Measurements from ENCODE around the gene DNALI1. TPM values are rescaled to one million over a fixed set of nuclear protein-coding genes. Genes with fewer than 3 reads are reported as not detected.

DNALI1 gene
- total RNA-seq, 4 donors from 2014 or later = 4.9 to 7.6 (median 6.5) TPM

GRCh38 chr1:37609002-37609401 lies 52.3 kb downstream of the DNALI1 start:
- no peak for DNase-seq (ENCODE audit: low spot score)
- ATAC-seq (ENCODE audit: low FRiP score) = no peak
- no peak for TF ChIP-seq CTCF (IDR thresholded peaks at IDR 0.05)

- no peak for DNase-seq (ENCODE audit: low spot score)
- no peak for ATAC-seq (ENCODE audit: low FRiP score)
- TF ChIP-seq CTCF (IDR thresholded peaks at IDR 0.05) = no peak
Measured at GRCh38 chr1:37609994-37610393, 53.3 kb downstream of the DNALI1 start.

- TF ChIP-seq CTCF (IDR thresholded peaks at IDR 0.05) = no peak
- DNase-seq (ENCODE audit: low spot score) (no peak), ATAC-seq (ENCODE audit: low FRiP score) (no peak)
Measured at GRCh38 chr1:37612186-37612585, 55.4 kb downstream of the DNALI1 start.

- no peak for ATAC-seq (ENCODE audit: low FRiP score)
- no peak for DNase-seq (ENCODE audit: low spot score)
- no peak for TF ChIP-seq CTCF (IDR thresholded peaks at IDR 0.05)
Measured at GRCh38 chr1:37614105-37614504, 57.4 kb downstream of the DNALI1 start.

GRCh38 chr1:37616330-37616729 lies 59.6 kb downstream of the DNALI1 start:
- no peak for DNase-seq (ENCODE audit: low spot score)
- ATAC-seq (ENCODE audit: low FRiP score) = no peak
- TF ChIP-seq CTCF (IDR thresholded peaks at IDR 0.05) = no peak

Small RNA genes lying within 50 kb of the gene (small RNA-seq; reads per million reads assigned to genes)
- gene AL034379.1 = not detected

Other genes with a start within 250 kb of the DNALI1 start
- gene ZC3H12A, start 82.4 kb upstream of the DNALI1 start, total RNA-seq = 100 to 1,000 TPM in 1 of 4 donors, 10 to 100 TPM in 2, 1 to 10 TPM in 1; 9.9 to 137 (median 30.4) TPM
- gene MEAF6, start 42.2 kb upstream of the DNALI1 start, total RNA-seq = 10 to 100 TPM; 56.2 to 87.2 (median 61.5) TPM
- 10 to 100 TPM; 11.6 to 27.6 (median 15.7) TPM for gene SNIP1, start 2.6 kb upstream of the DNALI1 start, total RNA-seq
- gene GNL2, start 39.0 kb downstream of the DNALI1 start, total RNA-seq = 100 to 1,000 TPM in 1 of 4 donors, 10 to 100 TPM in 3; 39.6 to 142 (median 48.1) TPM
- gene RSPO1, start 78.0 kb downstream of the DNALI1 start, total RNA-seq = 10 to 100 TPM in 3 of 4 donors, 1 to 10 TPM in 1; 1.7 to 47.3 (median 13.5) TPM
- 1 to 10 TPM in 1 of 4 donors, under 1 TPM in 2, not detected in 1; 0.28 to 1.7 (median 0.63) TPM for gene CDCA8, start 135.6 kb downstream of the DNALI1 start, total RNA-seq
- gene EPHA10, start 208.2 kb downstream of the DNALI1 start, total RNA-seq = under 1 TPM in 1 of 4 donors, not detected in 3; 0.12 TPM
- 1 to 10 TPM in 2 of 4 donors, under 1 TPM in 2; 0.79 to 1.4 (median 1.1) TPM for gene MANEAL, start 236.9 kb downstream of the DNALI1 start, total RNA-seq

All from omental fat pad (tissue), 4 donors.